H54 (cell line): ENCODE measurements around the gene JAZF1.

ENCODE experiments used
- DNase-seq: peaks from one replicate; pipeline ENCODE4 v3.0.0; 2011; ENCODE audit warnings: low spot score, mixed read lengths; ENCODE audit not compliant: insufficient read length
- FAIRE-seq: peaks from 3 replicates; lab custom pipeline; 2011; peaks lifted over from hg19 to GRCh38; lab: Jason Lieb, UNC
- POLR2A ChIP-seq: IDR thresholded peaks from 2 replicates; pipeline ENCODE4 v1.6.1; 2011; ENCODE audit warnings: low read depth, mild to moderate bottlenecking, low read length

The JAZF1 gene

GRCh38 chr7:27955011-27955410 lies 225.6 kb downstream of the JAZF1 start:
- FAIRE-seq = no peak
- TF ChIP-seq POLR2A = no peak

DNA sequence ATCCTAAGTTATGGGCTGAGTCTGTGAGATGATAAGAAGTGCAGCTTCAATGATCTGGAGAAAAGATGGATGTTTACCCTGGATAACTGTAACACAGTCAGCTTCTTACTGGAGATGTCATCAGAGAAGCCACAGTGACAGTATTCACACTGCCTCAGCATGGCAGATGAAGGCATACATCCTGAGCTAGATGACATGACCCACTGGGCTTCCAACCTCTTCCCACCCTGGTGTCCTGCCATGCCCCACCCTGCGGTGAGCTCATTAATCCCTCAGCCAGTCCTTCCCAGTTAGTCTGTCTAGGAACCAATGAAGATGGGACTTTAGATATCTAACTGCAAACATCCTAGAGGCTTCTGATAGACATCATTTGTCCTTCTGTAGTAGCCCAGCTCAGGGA lies 226.8 kb downstream of the JAZF1 start:
- DNase-seq (no peak), FAIRE-seq (no peak)
- TF ChIP-seq POLR2A = no peak

More at GRCh38 chr7:27955011-27955410, 225.6 kb downstream of the JAZF1 start:
- DNase-seq = no peak

- no peak for FAIRE-seq
- DNase-seq = no peak
- no peak for TF ChIP-seq POLR2A
Observed at GRCh38 chr7:27953361-27953760, 227.2 kb downstream of the JAZF1 start.

GRCh38 chr7:27952456-27953285 lies 227.9 kb downstream of the JAZF1 start:
- no peak for TF ChIP-seq POLR2A
- no peak for DNase-seq
- no peak for FAIRE-seq

GRCh38 chr7:27950123-27950522 lies 230.5 kb downstream of the JAZF1 start:
- FAIRE-seq (no peak), DNase-seq (no peak)
- TF ChIP-seq POLR2A = no peak

GRCh38 chr7:27948861-27949260 lies 231.7 kb downstream of the JAZF1 start:
- no peak for TF ChIP-seq POLR2A
- FAIRE-seq = no peak
- DNase-seq = no peak

- DNase-seq (peak; percentile 34), FAIRE-seq (no peak)
- no peak for TF ChIP-seq POLR2A
Observed at GRCh38 chr7:27947586-27948278, 232.9 kb downstream of the JAZF1 start.

- no peak for FAIRE-seq
- DNase-seq = no peak
- TF ChIP-seq POLR2A = no peak
Observed at GRCh38 chr7:27946351-27946750, 234.2 kb downstream of the JAZF1 start.

DNA sequence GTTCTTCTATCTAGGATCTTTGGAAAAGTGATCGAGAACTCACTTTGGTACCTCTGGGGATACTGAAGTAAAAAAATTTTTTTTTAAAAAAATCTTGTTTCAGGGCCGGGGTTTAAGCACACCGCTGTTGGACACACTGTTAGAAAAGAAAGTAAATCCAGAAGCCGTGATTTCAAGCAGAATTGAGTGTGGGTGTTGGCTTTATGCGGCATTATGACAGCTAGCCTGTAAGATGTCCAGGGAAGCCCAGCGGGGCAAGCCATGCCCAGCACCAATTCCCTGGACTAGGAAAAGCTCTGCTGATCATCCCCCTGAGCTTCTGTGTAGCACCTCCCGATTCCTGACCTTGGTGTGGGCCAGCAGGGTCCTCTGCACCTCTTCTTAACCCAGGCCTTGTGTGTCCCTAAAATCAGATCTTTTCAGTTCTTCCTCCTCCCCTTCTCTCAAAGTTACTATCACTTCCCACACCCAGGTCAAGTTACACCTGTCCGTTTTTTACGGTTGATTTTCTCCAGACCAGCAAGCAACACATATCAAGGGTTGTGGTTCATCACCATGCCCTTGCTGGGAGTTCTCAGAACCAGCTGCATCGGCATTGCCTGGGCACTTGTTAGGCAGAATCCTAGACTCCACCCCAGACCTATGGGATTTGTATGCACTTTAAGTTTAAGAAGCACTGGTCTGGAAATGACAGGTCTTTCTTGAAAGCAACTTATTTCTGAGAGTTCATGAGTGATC lies 235.4 kb downstream of the JAZF1 start:
- no peak for TF ChIP-seq POLR2A
- no peak for FAIRE-seq
- no peak for DNase-seq

DNA sequence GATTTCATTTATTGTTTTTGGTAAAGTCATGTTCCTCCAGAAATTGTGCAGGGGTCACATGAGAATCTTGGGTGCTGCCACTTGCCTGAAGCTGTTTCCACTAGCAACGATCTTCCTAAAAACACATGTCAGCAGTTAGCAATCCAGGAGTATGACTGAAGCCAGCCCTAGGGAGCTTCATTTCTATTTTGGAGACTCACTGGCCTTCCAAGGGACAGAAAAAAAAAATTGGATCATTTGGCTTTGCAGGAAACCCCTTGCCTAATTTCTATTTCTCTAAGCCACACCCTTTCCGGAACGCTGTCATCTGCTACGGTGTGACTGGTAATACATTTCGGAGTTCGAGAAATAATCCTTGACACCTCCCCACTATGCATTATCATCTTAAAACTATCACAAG lies 236.0 kb downstream of the JAZF1 start:
- no peak for TF ChIP-seq POLR2A
- DNase-seq (no peak), FAIRE-seq (no peak)

- FAIRE-seq (no peak), DNase-seq (no peak)
- TF ChIP-seq POLR2A = no peak
Observed at GRCh38 chr7:27943241-27943640, 237.4 kb downstream of the JAZF1 start.

DNA sequence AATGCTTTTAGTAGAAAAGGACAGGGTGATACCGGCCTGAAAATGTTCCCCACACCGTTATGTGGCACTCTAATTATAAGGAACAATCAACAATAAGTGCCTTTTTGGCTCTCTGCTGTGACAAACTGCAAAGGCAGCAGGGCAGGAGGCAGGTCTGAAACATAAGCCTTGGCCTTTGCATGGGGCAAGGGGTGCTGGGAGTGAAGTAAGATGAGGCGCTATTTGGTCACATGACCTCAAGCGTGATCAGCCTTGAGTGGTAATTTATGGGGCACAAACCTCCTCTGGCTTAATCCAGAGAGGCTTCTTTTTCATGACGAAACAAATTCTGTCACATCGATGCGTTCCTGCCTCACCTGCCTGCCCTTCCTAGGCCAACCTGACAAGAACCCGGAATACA lies 237.9 kb downstream of the JAZF1 start:
- FAIRE-seq = no peak
- no peak for TF ChIP-seq POLR2A
- DNase-seq = no peak

DNA sequence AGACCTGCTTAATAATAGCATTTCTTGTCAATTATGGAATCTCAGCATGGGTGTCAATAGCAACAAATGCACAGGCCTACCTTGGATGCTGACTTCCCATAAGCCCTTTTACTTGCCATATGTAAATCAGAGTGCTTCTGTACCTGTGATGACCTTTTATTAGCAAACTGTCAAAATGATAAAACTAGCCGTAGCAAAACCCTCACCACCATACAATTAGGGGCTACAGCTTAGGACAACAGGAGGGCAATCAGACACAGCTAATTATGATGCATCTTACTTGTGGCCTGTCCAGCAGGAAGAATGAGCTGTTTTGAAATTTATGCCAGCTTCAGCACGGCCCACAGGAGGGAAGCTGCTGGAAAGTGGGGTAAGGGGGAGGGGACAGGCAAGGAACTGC lies 239.1 kb downstream of the JAZF1 start:
- DNase-seq = no peak
- no peak for TF ChIP-seq POLR2A
- FAIRE-seq = no peak

DNA sequence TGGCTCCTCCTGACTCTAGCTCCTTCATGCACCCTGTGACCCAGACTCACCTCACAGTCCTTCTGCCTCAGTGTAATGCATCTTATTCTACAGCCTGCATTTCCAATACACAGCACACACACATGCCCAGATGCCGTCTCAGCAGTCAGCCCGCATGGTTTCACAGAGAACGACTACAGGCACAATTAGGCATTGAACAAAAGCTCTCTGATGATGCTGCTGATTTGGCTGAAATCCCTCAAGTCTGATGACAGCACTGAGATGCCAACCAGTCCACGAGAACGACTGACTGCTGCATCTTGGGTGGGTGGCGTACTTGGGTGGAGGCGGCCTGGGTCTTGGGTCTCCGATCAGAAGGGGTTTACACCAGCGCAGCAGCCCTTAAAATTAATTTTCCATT lies 240.3 kb downstream of the JAZF1 start:
- no peak for FAIRE-seq
- DNase-seq = no peak
- TF ChIP-seq POLR2A = no peak

GRCh38 chr7:27939893-27940292 lies 240.7 kb downstream of the JAZF1 start:
- DNase-seq (no peak), FAIRE-seq (no peak)
- no peak for TF ChIP-seq POLR2A
